Heart right ventricle (tissue), 16 donors: Measurements from ENCODE around the gene CSAD. TPM values are rescaled to one million over a fixed set of nuclear protein-coding genes. Genes with fewer than 3 reads are reported as not detected.
A peak's percentile ranks its signal among the peaks of the same experiment; 100 is the strongest.
"Not testable (repeated sequence)": the region's sequence is repeated elsewhere in the genome, so short reads cannot be mapped to it uniquely, and the experiment has no call there.

Experiments used
- ATAC-seq, 8 donors: fragments of 200-7000 bp; cut with Tn5 transposase; one replicate each; pipeline ENCODE4 v1.9.1; 2020; ENCODE audit warnings: mild to moderate bottlenecking in 8 of 8, moderate library complexity in 8 of 8, moderate number of reproducible peaks in 1 of 8
- DNase-seq, 2 donors: peaks; one replicate each; pipeline ENCODE4 v3.0.0-alpha.2; 2020
- H3K27ac ChIP-seq, 10 donors: fragments of 200-600 bp; sonication (generic) in 2 of 10; one replicate each; pipeline versions ENCODE4 v1.5.0 to v1.8.0; 2020 to 2022; ENCODE audit warnings: mild to moderate bottlenecking in 3 of 10
- H3K27me3 ChIP-seq, 7 donors: fragments of 200-600 bp; one replicate each; pipeline ENCODE4 v1.8.0; 2021 to 2022; ENCODE audit warnings: mild to moderate bottlenecking in 2 of 7
- H3K36me3 ChIP-seq, 9 donors: fragments of 200-600 bp; sonication (generic) in 1 of 9; one replicate each; pipeline versions ENCODE4 v1.5.0 to v1.8.0; 2020 to 2022; ENCODE audit warnings: mild to moderate bottlenecking in 2 of 9
- H3K4me1 ChIP-seq, 9 donors: fragments of 200-600 bp; sonication (generic) in 1 of 9; one replicate each; pipeline versions ENCODE4 v1.5.0 to v1.8.0; 2020 to 2022; ENCODE audit warnings: mild to moderate bottlenecking in 4 of 9
- H3K4me3 ChIP-seq, 10 donors: fragments of 200-600 bp; sonication (generic) in 2 of 10; one replicate each; pipeline versions ENCODE4 v1.5.0 to v1.8.0; 2020 to 2022; ENCODE audit warnings: mild to moderate bottlenecking in 7 of 10, moderate library complexity in 2 of 10
- H3K9me3 ChIP-seq, 11 donors: fragments of 200-600 bp in 10 of 11; sonication (generic) in 2 of 11; one replicate each; pipeline versions ENCODE4 v1.5.0 to v1.8.0; 2013 to 2022; ENCODE audit warnings: mild to moderate bottlenecking in 2 of 11, control low read depth in 1 of 11, moderate library complexity in 1 of 11
- CTCF ChIP-seq, 9 donors: fragments of 200-600 bp; sonication (generic) in 2 of 9; IDR thresholded peaks; one replicate each; pipeline versions ENCODE4 v1.5.0 to v1.8.0; 2021 to 2022; ENCODE audit warnings: antibody characterized with exemption in 9 of 9, mild to moderate bottlenecking in 5 of 9, moderate library complexity in 1 of 9
- WGBS, 2 donors: extraction: QIAGEN DNeasy Blood & Tissue Kit; methylation state at CpG; one replicate each; pipeline ENCODE4 v1.1.7; 2013; ENCODE audit warnings: inconsistent platforms in 1 of 2; 5-methylcytosine and 5-hydroxymethylcytosine counted together
- intact Hi-C, 10 donors: fragments of 100-400 bp; cut with DNase I; formaldehyde crosslinking; loops; one replicate each; pipeline versions ENCODE4 v1.11.1 to v1.14.2; 2022
- polyA plus RNA-seq, 2 donors: library from polyadenylated mRNA; stranded (reverse); fragments of 200-250 nt; gene quantifications; one replicate each; pipeline ENCODE4 v1.2.3, GENCODE V29; 2013
- total RNA-seq, 10 donors: library from RNA; stranded (reverse); fragmentation: NEBNext Ultra II Directional in 3 of 10; extraction: Animal tissue kit (Norgen Biotek cat#: 25700) in 3 of 10; gene quantifications; one replicate each; pipeline versions ENCODE4 v1.2.1 to v1.2.4, GENCODE V29; 2021 to 2023
- donor health status: Arrhythmogenic right ventricular cardiomyopathy.
- donor health status: ischemic (EF 13 %, LVEDD 7.1; RV severe dilation, severe dysfunction).
- donor health status: healthy with polysubstance abuse.
- donor health status: DM: no; HTN: yes; CAD: no.
- donor health status: DM: no; HTN: no; CAD: no.
- donor health status: ischemic (EF 25% LVEDD 6.9; RV normal size, moderate dysfunction).
- donor health status: ischemic (EF 25% LVEDD 5.7; RV mildly dilated, moderate dysfunction).
- donor health status: healthy.
- donor health status: DM: yes; HTN: yes; CAD: no.
- donor health status: Ischemic cardiomyopathy.
- donor health status: ischemic (EF 35%, LVEDD 5.7; RV mildly dilated, moderate dysfunction).
- donor health status: nonischemic (EF 11% LVEDD 7.7; RV severe dilation, severe dysfunction).
- donor health status: DM: yes; HTN: yes; CAD: no.
- donor health status: PGD.
- donor health status: ischemic (EF 29% LVEDD 5.4; RV normal size, mild dysfunction).
- donor health status: nonischemic (EF 23%, LVEDD 6.1; RV moderate dilation, normal function).

Gene CSAD
- total and polyA plus RNA-seq, 12 donors: 8.0 to 76.4 (median 9.5) TPM

GRCh38 chr12:53170215-53170614 is 10.5 kb downstream of the CSAD start:
- DNase-seq (no peak), ATAC-seq (no peak)
- intact Hi-C loops: loop anchor here in 1 of 10 donors (10.0 kb wide), 1 partner anchor 55 kb away; no protein-coding TSS in a partner anchor
- Histone ChIP-seq H3K4me1 (peaks cover 0 to 8% (median 4%) of the 10 kb centered on the region in 9 donors), H3K36me3 (peaks cover 0 to 66% (median 9%) of the 10 kb centered on the region in 9 donors), H3K27ac (no peak overlapping the region), H3K9me3 (no peaks in the 10 kb centered on the region), H3K4me3 (no peak overlapping the region), H3K27me3 (no peaks in the 10 kb centered on the region)
- no peak for TF ChIP-seq CTCF (IDR thresholded peaks at IDR 0.05)
- WGBS, 2 donors: 93 to 97% methylated on average over 8 of the region's 8 CpGs

GRCh38 chr12:53169644-53170043 is 11.1 kb downstream of the CSAD start:
- H3K4me1 ChIP-seq: peaks cover 0 to 2% (median 0%) of the 10 kb centered on the region in 9 donors
- peak in 2 of 8 donors; percentile 17 to 28 for ATAC-seq
- TF ChIP-seq CTCF (IDR thresholded peaks at IDR 0.05): no peak
- intact Hi-C loops: loop anchor here in 1 of 10 donors (10.0 kb wide), 1 partner anchor 55 kb away; no protein-coding TSS in a partner anchor
- H3K36me3 ChIP-seq: peaks cover 0 to 66% (median 9%) of the 10 kb centered on the region in 9 donors
- H3K27me3 ChIP-seq: no peaks in the 10 kb centered on the region
- no peak overlapping the region for H3K27ac ChIP-seq
- H3K4me3 ChIP-seq: no peak overlapping the region
- no peak for DNase-seq
- H3K9me3 ChIP-seq: no peaks in the 10 kb centered on the region
- 96 to 97% methylated on average over 7 of the region's 7 CpGs for WGBS, 2 donors

GRCh38 chr12:53166837-53167236 is 13.9 kb downstream of the CSAD start:
- Histone ChIP-seq H3K36me3 (peaks cover 0 to 62% (median 9%) of the 10 kb centered on the region in 9 donors), H3K27me3 (no peaks in the 10 kb centered on the region)
- intact Hi-C loops: no loop called here

GRCh38 chr12:53163008-53163407 is 17.7 kb downstream of the CSAD start:
- not testable (repeated sequence) for H3K4me1 ChIP-seq, DNase-seq, H3K27ac ChIP-seq, H3K27me3 ChIP-seq, ATAC-seq, H3K9me3 ChIP-seq, H3K4me3 ChIP-seq
- intact Hi-C loops: loop anchor here in 1 of 10 donors (5.0 kb wide), 1 partner anchor 34 kb away; no protein-coding TSS in a partner anchor
- 95 to 100% methylated on average over 2 of the region's 2 CpGs for WGBS, 2 donors
- H3K36me3 ChIP-seq: peaks cover 0 to 49% (median 0%) of the 10 kb centered on the region in 9 donors

More at GRCh38 chr12:53166837-53167236, 13.9 kb downstream of the CSAD start:
- Histone ChIP-seq H3K27ac (no peak overlapping the region), H3K4me1 (no peaks in the 10 kb centered on the region), H3K4me3 (no peak overlapping the region), H3K9me3 (no peaks in the 10 kb centered on the region)
- no peak for ATAC-seq
- DNase-seq: no peak
- no peak for TF ChIP-seq CTCF (IDR thresholded peaks at IDR 0.05)
